Glomerular visceral epithelial cell (primary cell): ENCODE measurements around the gene PLCL2.
"Not testable (repeated sequence)": the region's sequence is repeated elsewhere in the genome, so short reads cannot be mapped to it uniquely, and the experiment has no call there.

Experiments used
- DNase-seq: peaks from one replicate; pipeline ENCODE4 v3.0.0-alpha.2; 2016; ENCODE audit errors: extremely low spot score

Gene PLCL2

GRCh38 chr3:17075907-17076306 lies 191.2 kb downstream of the PLCL2 start:
- no peak for DNase-seq

- DNase-seq = no peak
Measured at GRCh38 chr3:17076940-17077605, 192.3 kb downstream of the PLCL2 start.

- no peak for DNase-seq
Measured at GRCh38 chr3:17077606-17078005, 192.9 kb downstream of the PLCL2 start.

- no peak for DNase-seq
Measured at GRCh38 chr3:17078926-17079465, 194.2 kb downstream of the PLCL2 start.

- no peak for DNase-seq
Measured at GRCh38 chr3:17079933-17080332, 195.2 kb downstream of the PLCL2 start.

- no peak for DNase-seq
Measured at GRCh38 chr3:17081520-17081919, 196.8 kb downstream of the PLCL2 start.

- no peak for DNase-seq
Measured at GRCh38 chr3:17087509-17087908, 202.8 kb downstream of the PLCL2 start.

GRCh38 chr3:17088017-17088416 lies 203.3 kb downstream of the PLCL2 start:
- no peak for DNase-seq

GRCh38 chr3:17088602-17089313 lies 204.0 kb downstream of the PLCL2 start:
- no peak for DNase-seq

- DNase-seq = no peak
Measured at GRCh38 chr3:17089314-17089700, 204.6 kb downstream of the PLCL2 start.

GRCh38 chr3:17090280-17090983 lies 205.7 kb downstream of the PLCL2 start:
- no peak for DNase-seq

GRCh38 chr3:17091910-17092582 lies 207.3 kb downstream of the PLCL2 start:
- no peak for DNase-seq

GRCh38 chr3:17092583-17092933 lies 207.8 kb downstream of the PLCL2 start:
- no peak for DNase-seq

GRCh38 chr3:17094551-17094950 lies 209.8 kb downstream of the PLCL2 start:
- no peak for DNase-seq

GRCh38 chr3:17103579-17103978 lies 218.8 kb downstream of the PLCL2 start:
- DNase-seq = no peak

GRCh38 chr3:17106801-17107200 lies 222.0 kb downstream of the PLCL2 start:
- not testable (repeated sequence) for DNase-seq

GRCh38 chr3:17110660-17111396 lies 226.1 kb downstream of the PLCL2 start:
- no peak for DNase-seq

GRCh38 chr3:17111586-17111985 lies 226.8 kb downstream of the PLCL2 start:
- no peak for DNase-seq

- no peak for DNase-seq
Measured at GRCh38 chr3:17115186-17115585, 230.4 kb downstream of the PLCL2 start.

GRCh38 chr3:17116007-17116600 lies 231.3 kb downstream of the PLCL2 start:
- DNase-seq = no peak

GRCh38 chr3:17118771-17119170 lies 234.0 kb downstream of the PLCL2 start:
- DNase-seq = no peak
